Astrocyte (in vitro differentiated cells and primary cell): Measurements from ENCODE around the gene UROC1. TPM values are rescaled to one million over a fixed set of nuclear protein-coding genes. Genes with fewer than 3 reads are reported as not detected.

Experiments
- DNase-seq: peaks from one replicate; pipeline ENCODE4 v3.0.0-alpha.2; 2010; ENCODE audit warnings: low read depth
- FAIRE-seq: peaks from 2 replicates; lab custom pipeline; 2011; peaks lifted over from hg19 to GRCh38; lab: Jason Lieb, UNC
- H2AFZ ChIP-seq: 2 replicates; pipeline ENCODE4 v1.6.0; 2012; ENCODE audit warnings: low read depth, low read length, inconsistent platforms
- H3K27ac ChIP-seq: 2 replicates; pipeline ENCODE4 v1.5.1; 2011; ENCODE audit warnings: low read depth, low read length, inconsistent platforms
- H3K27me3 ChIP-seq: 2 replicates; pipeline ENCODE4 v1.6.0; 2011; ENCODE audit warnings: low read length, inconsistent platforms; ENCODE audit not compliant: insufficient read depth
- H3K36me3 ChIP-seq: 2 replicates; pipeline ENCODE4 v1.5.1; 2011; ENCODE audit warnings: low read length, inconsistent platforms; ENCODE audit not compliant: insufficient read depth
- H3K4me1 ChIP-seq: 2 replicates; pipeline ENCODE4 v1.5.1; 2011; ENCODE audit warnings: low read length, inconsistent platforms; ENCODE audit not compliant: insufficient read depth
- H3K4me2 ChIP-seq: 2 replicates; pipeline ENCODE4 v1.6.0; 2012; ENCODE audit warnings: low read length, inconsistent platforms
- H3K4me3 ChIP-seq: 2 replicates; pipeline ENCODE4 v1.5.1; 2011; ENCODE audit warnings: low read depth, mild to moderate bottlenecking, low read length, inconsistent platforms; ENCODE audit not compliant: insufficient read depth
- H3K79me2 ChIP-seq: 2 replicates; pipeline ENCODE4 v1.6.0; 2012; ENCODE audit warnings: mild to moderate bottlenecking, low read length, inconsistent platforms; ENCODE audit not compliant: insufficient read depth
- H3K9ac ChIP-seq: 2 replicates; pipeline ENCODE4 v1.6.0; 2012; ENCODE audit warnings: mild to moderate bottlenecking, low read length, inconsistent platforms
- H3K9me3 ChIP-seq: 2 replicates; pipeline ENCODE4 v1.5.1; 2012; ENCODE audit warnings: low read depth, mild to moderate bottlenecking, low read length, inconsistent platforms; ENCODE audit not compliant: insufficient read depth
- H4K20me1 ChIP-seq: 2 replicates; pipeline ENCODE4 v1.6.0; 2012; ENCODE audit warnings: low read length, inconsistent platforms; ENCODE audit not compliant: insufficient read depth
- H3K27ac Mint-ChIP-seq: one replicate; pipeline ENCODE4 v1.8.0; 2021; ENCODE audit warnings: mild to moderate bottlenecking, mixed read lengths; ENCODE audit not compliant: unreplicated experiment
- H3K27me3 Mint-ChIP-seq: one replicate; pipeline ENCODE4 v1.8.0; 2021; ENCODE audit warnings: low read depth, mixed read lengths; ENCODE audit not compliant: unreplicated experiment
- H3K36me3 Mint-ChIP-seq: one replicate; pipeline ENCODE4 v1.8.0; 2021; ENCODE audit warnings: low read depth, mixed read lengths; ENCODE audit not compliant: unreplicated experiment
- H3K4me1 Mint-ChIP-seq: one replicate; pipeline ENCODE4 v1.8.0; 2021; ENCODE audit warnings: low read depth, mixed read lengths; ENCODE audit not compliant: unreplicated experiment
- H3K4me3 Mint-ChIP-seq: one replicate; pipeline ENCODE4 v1.8.0; 2021; ENCODE audit warnings: mild to moderate bottlenecking, moderate library complexity, mixed read lengths; ENCODE audit not compliant: unreplicated experiment
- H3K9me3 Mint-ChIP-seq: one replicate; pipeline ENCODE4 v1.8.0; 2021; ENCODE audit warnings: mild to moderate bottlenecking, mixed read lengths; ENCODE audit not compliant: unreplicated experiment
- EZH2 ChIP-seq: IDR thresholded peaks from 2 replicates; pipeline ENCODE4 v1.6.1; 2012; ENCODE audit warnings: mild to moderate bottlenecking, low read length, inconsistent platforms; ENCODE audit not compliant: insufficient read depth
- total RNA-seq: library from RNA; stranded (reverse); gene quantifications from 2 replicates; pipeline ENCODE4 v1.2.1, GENCODE V29; 2021
- TF ChIP-seq, protein P1 (sequence below): IDR thresholded peaks from 2 replicates; pipeline ENCODE4 v1.5.1; 2011; ENCODE audit warnings: low read depth, mild to moderate bottlenecking, inconsistent platforms, low read length, moderate library complexity; ENCODE audit not compliant: insufficient read depth

The UROC1 gene
- total RNA-seq, 1 donor from 2014 or later = not detected

DNA sequence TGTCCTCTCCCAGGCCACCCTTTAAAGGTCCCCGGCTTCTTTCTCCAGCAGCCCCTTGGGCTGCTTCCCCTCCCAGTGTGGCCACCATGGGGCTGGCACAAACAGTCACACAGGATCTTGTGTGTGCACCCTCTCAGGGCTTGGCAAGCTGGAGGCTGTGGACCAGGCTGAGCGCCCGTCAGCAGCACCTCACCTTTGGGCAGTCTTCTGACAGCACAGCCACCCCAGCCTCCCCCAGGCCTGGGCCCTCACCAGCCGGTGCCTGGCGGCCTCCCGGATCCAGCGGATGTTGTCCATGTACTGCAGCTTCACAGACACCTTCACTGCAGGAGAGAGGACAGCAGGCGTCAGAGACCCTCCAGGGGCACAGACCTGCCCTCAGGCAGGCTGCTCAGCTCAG is 21.8 kb downstream of the UROC1 start:
- H3K9me3 ChIP-seq = no peaks in the 10 kb centered on the region
- H3K4me2 ChIP-seq = no peak overlapping the region
- H3K79me2 ChIP-seq = no peaks in the 10 kb centered on the region
- H2AFZ ChIP-seq = no peak overlapping the region
- H3K4me3 ChIP-seq = no peak overlapping the region
- no peak overlapping the region for H3K9ac ChIP-seq
- no peaks in the 10 kb centered on the region for H3K4me1 ChIP-seq
- peaks cover 2% of the 10 kb centered on the region for H3K27me3 ChIP-seq
- H4K20me1 ChIP-seq = no peaks in the 10 kb centered on the region
- H3K36me3 ChIP-seq = no peaks in the 10 kb centered on the region
- Mint-ChIP-seq H3K36me3 (no peaks in the 10 kb centered on the region), H3K27ac (no peak overlapping the region), H3K9me3 (no peaks in the 10 kb centered on the region), H3K27me3 (peaks cover 17% of the 10 kb centered on the region), H3K4me1 (no peaks in the 10 kb centered on the region), H3K4me3 (no peak overlapping the region)
- no peak for DNase-seq
- no peak overlapping the region for H3K27ac ChIP-seq
- FAIRE-seq = no peak
- TF ChIP-seq, protein P1, sequence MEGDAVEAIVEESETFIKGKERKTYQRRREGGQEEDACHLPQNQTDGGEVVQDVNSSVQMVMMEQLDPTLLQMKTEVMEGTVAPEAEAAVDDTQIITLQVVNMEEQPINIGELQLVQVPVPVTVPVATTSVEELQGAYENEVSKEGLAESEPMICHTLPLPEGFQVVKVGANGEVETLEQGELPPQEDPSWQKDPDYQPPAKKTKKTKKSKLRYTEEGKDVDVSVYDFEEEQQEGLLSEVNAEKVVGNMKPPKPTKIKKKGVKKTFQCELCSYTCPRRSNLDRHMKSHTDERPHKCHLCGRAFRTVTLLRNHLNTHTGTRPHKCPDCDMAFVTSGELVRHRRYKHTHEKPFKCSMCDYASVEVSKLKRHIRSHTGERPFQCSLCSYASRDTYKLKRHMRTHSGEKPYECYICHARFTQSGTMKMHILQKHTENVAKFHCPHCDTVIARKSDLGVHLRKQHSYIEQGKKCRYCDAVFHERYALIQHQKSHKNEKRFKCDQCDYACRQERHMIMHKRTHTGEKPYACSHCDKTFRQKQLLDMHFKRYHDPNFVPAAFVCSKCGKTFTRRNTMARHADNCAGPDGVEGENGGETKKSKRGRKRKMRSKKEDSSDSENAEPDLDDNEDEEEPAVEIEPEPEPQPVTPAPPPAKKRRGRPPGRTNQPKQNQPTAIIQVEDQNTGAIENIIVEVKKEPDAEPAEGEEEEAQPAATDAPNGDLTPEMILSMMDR = no peak
- TF ChIP-seq EZH2 = no peak

- Histone ChIP-seq H3K79me2 (no peaks in the 10 kb centered on the region), H3K4me1 (no peaks in the 10 kb centered on the region), H3K4me3 (no peak overlapping the region), H3K36me3 (no peaks in the 10 kb centered on the region), H3K4me2 (no peak overlapping the region), H4K20me1 (no peaks in the 10 kb centered on the region), H3K27ac (no peak overlapping the region), H3K9me3 (no peaks in the 10 kb centered on the region), H2AFZ (no peak overlapping the region), H3K9ac (no peak overlapping the region), H3K27me3 (peaks cover 2% of the 10 kb centered on the region)
- peaks cover 14% of the 10 kb centered on the region for H3K27me3 Mint-ChIP-seq
- H3K36me3 Mint-ChIP-seq = no peaks in the 10 kb centered on the region
- H3K27ac Mint-ChIP-seq = no peak overlapping the region
- no peak for DNase-seq
- H3K4me1 Mint-ChIP-seq = peaks cover 2% of the 10 kb centered on the region
- no peaks in the 10 kb centered on the region for H3K9me3 Mint-ChIP-seq
- TF ChIP-seq, protein P1 = no peak
- no peak for TF ChIP-seq EZH2
- no peak overlapping the region for H3K4me3 Mint-ChIP-seq
- FAIRE-seq = no peak
Measured at GRCh38 chr3:126494970-126495230, 22.7 kb downstream of the UROC1 start.

- H3K9me3 Mint-ChIP-seq = no peaks in the 10 kb centered on the region
- no peak for FAIRE-seq
- Histone ChIP-seq H2AFZ (no peak overlapping the region), H4K20me1 (no peaks in the 10 kb centered on the region), H3K36me3 (no peaks in the 10 kb centered on the region), H3K4me2 (no peak overlapping the region), H3K4me3 (no peak overlapping the region), H3K79me2 (no peaks in the 10 kb centered on the region), H3K4me1 (no peaks in the 10 kb centered on the region), H3K9ac (no peak overlapping the region), H3K27ac (no peak overlapping the region), H3K9me3 (no peaks in the 10 kb centered on the region), H3K27me3 (peaks cover 2% of the 10 kb centered on the region)
- no peak for TF ChIP-seq EZH2
- TF ChIP-seq, protein P1 = no peak
- H3K36me3 Mint-ChIP-seq = no peaks in the 10 kb centered on the region
- H3K4me3 Mint-ChIP-seq = no peak overlapping the region
- no peak for DNase-seq
- no peak overlapping the region for H3K27ac Mint-ChIP-seq
- H3K27me3 Mint-ChIP-seq = peaks cover 14% of the 10 kb centered on the region
- peaks cover 3% of the 10 kb centered on the region for H3K4me1 Mint-ChIP-seq
Measured at GRCh38 chr3:126494204-126494969, 23.2 kb downstream of the UROC1 start.
